Superior temporal gyrus (tissue), 1 donor: Measurements from ENCODE around the gene ZC3H10.

Experiments used
- DNase-seq: peaks from one replicate; pipeline ENCODE4 v3.0.0-alpha.2; 2016; ENCODE audit errors: extremely low spot score

The ZC3H10 gene

DNA sequence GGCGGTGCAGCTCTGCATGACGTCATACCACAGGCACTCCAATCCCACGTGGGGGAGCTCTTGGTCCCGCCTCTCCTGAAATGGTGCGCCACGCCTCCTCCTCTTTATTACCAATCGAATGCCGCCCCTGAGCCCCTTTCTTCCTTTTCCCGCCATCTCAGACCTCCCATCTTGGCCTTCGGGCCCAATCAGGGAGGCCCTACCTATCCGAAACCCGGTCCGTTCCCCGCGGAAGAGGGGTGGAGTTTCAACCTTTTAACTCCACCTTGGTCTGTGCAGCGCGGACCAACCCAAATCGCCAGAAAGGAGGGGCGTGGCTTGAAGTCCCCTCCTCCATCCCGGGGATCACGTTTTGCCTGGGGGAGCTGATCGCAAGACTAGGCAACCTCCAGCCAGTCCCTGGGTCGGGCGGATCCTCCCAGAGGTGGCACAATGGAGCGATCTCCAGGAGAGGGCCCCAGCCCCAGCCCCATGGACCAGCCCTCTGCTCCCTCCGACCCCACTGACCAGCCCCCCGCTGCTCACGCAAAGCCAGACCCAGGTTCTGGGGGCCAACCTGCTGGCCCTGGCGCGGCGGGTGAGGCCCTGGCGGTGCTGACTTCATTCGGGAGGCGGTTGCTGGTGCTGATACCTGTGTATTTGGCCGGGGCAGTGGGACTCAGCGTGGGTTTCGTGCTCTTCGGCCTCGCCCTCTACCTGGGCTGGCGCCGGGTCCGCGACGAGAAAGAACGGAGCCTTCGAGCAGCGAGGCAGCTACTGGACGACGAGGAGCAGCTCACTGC is 10.0 kb downstream of the ZC3H10 start, which contains the start of gene ESYT1:
Gene ESYT1 (plus strand): TSS at position 380 of the 782 bp plus-strand sequence. CDS start 53 bp downstream, at position 433.
- peak; percentile 98 for DNase-seq

DNA sequence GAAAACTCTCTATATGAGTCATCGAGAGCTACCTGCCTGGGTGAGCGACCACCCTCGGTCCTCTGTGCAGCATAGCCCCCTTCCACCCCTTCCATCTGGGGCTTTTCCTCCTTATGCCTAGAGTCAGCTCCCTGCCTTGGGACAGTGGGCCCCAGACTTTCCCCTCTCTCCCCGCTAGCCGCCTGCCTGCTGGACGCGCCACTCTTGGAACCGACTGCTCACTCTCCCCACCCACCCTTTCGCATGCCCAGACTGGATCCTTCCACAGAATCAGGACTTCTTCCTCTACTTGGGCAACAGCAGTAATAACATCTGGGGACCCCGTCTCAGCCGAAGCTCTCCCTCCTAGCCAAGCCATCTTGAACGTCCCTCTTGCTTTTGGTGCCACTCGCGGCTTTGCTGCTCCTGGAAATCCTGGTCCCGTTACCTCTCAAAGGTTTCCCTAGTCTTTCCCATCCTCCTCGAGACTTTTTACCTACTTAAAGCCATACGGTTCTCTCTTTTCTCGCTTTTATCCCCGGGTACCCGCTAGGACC is 10.7 kb downstream of the ZC3H10 start:
- peak; percentile 20 for DNase-seq

DNA sequence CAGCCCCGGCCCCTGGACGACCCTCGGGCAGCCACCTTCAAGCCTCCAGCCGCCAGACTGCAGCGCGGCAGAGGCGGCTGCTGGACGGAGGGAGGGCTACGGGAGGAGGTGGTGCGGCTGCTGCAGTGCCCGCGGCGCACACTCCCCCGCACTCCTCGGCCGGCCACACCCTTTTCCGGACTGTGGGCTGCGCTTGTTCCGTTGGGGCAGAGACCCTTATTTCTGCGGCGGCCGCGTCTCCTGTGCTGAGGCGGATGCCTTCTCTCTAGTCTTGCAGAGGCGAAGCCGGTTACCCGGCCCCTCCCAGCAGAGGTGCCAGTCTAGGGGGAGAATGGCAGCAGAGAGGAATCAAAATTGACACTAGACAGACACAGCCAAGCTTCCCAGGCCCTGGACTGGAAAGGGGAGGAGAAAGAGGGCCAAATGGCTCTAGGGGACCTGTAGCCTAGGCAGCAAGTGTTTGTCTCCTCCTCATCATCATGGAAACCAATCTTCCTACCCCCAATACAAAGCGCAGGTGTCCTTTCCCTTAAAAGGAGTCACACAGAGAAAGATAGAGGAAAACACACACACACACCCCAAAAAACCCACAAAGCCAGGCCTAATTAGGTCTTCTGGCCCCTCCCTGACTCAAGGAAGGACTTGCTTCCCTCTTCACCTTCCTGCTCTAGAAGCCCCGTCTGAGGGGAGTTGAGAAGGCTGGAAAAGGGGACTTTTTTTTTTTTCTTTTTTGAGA is 11.3 kb downstream of the ZC3H10 start:
- no peak for DNase-seq

DNA sequence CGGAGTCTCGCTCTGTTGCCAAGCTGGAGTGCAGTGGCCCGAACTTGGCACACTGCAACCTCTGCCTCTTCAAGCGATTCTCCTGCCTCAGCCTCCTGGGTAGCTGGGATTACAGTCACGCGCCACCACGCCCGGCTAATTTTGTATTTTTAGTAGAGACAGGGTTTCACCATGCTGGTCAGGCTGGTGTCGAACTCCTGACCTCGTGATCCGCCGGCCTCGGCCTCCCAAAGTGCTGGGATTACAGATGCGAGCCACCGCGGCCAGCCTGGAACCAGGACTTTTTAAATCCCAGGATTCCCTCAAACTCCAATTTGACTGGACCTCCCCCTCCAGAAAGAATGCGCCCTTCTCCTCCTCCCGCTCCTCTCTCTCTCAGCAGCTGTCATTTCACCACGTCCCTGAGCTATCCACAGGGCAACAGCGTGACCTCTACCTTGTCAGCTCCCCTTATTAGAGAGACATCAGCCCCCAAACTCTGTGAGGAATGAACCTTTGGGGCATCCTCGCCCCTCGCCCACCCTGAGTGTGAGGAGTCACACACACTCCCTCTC is 12.0 kb downstream of the ZC3H10 start:
- DNase-seq = no peak

GRCh38 chr12:56130876-56131275 is 12.8 kb downstream of the ZC3H10 start:
- no peak for DNase-seq

GRCh38 chr12:56134897-56135296 is 16.8 kb downstream of the ZC3H10 start:
- no peak for DNase-seq

DNA sequence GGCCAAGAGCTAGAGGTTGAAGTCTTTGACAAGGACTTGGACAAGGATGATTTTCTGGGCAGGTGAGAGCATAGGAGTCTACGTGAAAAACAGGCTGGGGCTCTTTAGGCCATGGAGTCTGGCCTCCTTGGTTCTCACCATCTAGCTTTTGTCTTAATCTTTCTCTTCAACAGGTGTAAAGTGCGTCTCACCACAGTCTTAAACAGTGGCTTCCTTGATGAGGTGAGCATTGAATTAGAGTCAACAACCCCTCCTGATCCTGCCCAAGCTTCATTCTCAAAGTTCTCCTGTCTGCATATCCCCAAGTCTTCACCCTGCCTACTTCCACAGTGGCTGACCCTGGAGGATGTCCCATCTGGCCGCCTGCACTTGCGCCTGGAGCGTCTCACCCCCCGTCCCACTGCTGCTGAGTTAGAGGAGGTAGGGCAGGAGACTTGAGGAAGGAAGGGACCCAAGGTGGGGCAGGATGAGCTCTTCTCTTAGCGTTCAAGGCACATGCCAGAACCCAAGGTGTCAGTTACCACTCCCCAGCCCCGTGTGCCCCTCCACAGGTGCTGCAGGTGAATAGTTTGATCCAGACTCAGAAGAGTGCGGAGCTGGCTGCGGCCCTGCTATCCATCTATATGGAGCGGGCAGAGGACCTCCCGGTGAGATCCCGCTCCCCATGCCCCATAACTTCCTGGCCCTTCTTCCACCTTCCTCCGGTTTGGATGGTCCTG is 19.9 kb downstream of the ZC3H10 start:
- no peak for DNase-seq

GRCh38 chr12:56141946-56142784 is 24.1 kb downstream of the ZC3H10 start:
- DNase-seq = no peak

- no peak for DNase-seq
Measured at GRCh38 chr12:56143217-56143616, 25.2 kb downstream of the ZC3H10 start.

- no peak for DNase-seq
Measured at GRCh38 chr12:56143870-56144269, 25.8 kb downstream of the ZC3H10 start.

- no peak for DNase-seq
Measured at GRCh38 chr12:56145217-56145616, 27.2 kb downstream of the ZC3H10 start.

DNA sequence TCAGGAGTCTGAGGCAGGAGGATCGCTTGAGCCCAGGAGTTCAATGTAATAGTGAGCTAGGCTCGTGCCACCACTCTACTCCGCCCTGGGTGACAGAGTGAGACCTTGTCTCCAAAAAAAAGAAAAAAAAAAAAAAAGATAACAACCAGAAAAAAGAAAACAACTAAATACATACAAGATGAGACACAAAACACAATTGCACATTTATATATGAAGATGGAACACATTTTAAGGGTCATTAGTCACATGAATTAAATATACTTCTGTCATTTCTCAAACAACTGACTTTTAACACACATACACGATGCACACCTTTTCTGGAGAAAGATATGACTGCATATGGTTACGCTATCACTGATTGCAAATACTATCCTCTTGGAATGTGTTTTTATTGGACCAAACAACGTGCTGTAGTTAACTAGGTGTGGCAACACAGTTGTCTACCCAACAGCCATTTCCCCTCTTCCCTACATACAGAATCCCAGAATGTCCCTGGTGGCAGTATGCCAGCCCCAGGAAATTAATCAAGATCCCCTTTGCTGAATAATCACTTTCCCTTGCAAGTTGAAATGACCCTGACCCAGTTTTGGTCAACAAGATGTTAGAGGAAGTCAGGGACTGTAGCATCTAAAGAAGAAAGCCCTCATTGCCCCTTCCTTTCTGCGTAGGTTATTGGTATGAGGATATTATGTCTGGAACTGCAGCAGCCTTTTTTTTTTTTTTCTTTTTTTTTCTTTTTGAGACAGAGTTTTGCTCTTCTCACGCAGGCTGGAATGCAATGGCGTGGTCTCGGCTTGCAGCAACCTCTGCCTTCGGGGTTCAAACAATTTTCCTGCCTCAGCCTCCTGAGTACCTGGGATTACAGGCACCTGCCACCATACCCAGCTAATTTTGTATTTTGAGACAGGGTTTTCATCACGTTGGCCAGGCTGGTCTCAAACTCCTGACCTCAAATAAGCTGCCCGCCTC is 28.7 kb downstream of the ZC3H10 start:
- DNase-seq = no peak

GRCh38 chr12:56150563-56150962 is 32.5 kb downstream of the ZC3H10 start:
- peak; percentile 33 for DNase-seq

- DNase-seq = no peak
Measured at GRCh38 chr12:56151672-56152131, 33.6 kb downstream of the ZC3H10 start.

GRCh38 chr12:56152132-56152755 is 34.2 kb downstream of the ZC3H10 start, which contains the start of gene MYL6B:
TSS of gene MYL6B (plus strand) at chr12:56152587. CDS start at chr12:56153919, 1,332 bp downstream.
- peak; percentile 93 for DNase-seq

DNA sequence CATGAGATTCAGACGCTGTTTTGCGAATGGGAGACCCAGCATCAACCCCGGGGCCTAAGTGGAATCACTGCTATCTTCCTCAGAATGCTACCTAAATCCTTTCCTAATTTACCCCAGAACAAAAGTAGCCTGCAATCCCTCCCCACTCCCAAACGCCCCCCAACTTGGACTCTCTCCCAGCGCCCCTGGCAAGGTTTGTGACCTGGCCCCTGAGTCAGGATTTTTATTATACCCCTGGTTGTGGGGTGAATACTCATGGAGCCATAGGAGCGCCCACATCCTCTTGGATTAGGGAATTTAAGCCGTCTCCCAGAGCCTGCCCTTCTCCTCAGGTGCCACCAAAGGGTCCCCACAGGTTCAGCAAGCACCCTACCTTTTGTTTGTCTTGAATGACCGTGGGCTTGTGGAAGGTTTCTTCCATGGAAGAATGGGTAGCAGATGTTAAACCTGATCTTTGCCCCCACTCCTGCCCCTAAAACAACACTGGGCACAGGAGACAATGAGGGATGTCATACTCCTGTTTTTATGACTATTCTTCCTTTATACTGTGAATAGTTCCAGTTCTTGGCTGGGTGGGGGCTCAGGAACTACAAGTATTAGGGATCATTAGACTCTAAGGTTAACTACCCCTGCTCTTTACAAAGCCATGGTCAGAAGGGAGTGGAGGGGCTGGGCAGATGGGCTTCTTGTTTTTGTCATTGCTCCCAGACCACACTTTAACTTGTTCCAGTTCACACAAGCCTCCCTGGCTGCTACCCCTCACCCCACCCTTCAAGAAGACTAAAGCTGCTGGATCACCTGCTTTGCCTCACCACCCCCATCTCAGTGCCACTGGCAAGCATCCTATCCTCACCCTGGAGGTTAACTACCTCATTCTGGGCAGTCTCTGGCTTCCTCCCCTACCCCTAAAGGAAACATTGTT is 35.0 kb downstream of the ZC3H10 start:
- no peak for DNase-seq

- no peak for DNase-seq
Measured at GRCh38 chr12:56153678-56154065, 35.6 kb downstream of the ZC3H10 start.

GRCh38 chr12:56154246-56154771 is 36.2 kb downstream of the ZC3H10 start:
- no peak for DNase-seq
